HepG2 (cell line): ENCODE measurements around the gene CYSTM1. TPM values are rescaled to one million over a fixed set of nuclear protein-coding genes. Genes with fewer than 3 reads are reported as not detected.
A peak's percentile ranks its signal among the peaks of the same experiment; 100 is the strongest.

Source experiments
- ATAC-seq: fragments of 200-7000 bp; cut with Tn5 transposase; 3 replicates; pipeline ENCODE4 v1.9.1; 2020; ENCODE audit warnings: mild to moderate bottlenecking, moderate library complexity
- BruUV-seq: library from RNA; stranded (reverse); fragments of 400-500 nt; replicated peaks from 2 replicates; lab custom pipeline; 2021; lab: Mats Ljungman, UMichigan
- CTCF ChIA-PET: fragments of 300-600 bp; formaldehyde crosslinking; extraction: SDS; loops from one replicate; lab custom pipeline; 2021; ENCODE audit warnings: low total read pairs, inconsistent platforms, low intra/inter-chr PET ratio; lab: Yijun Ruan, JAX
- POLR2A ChIA-PET: fragments of 350-600 bp; sonication (Branson Sonifier 250); formaldehyde crosslinking; loops from one replicate; lab custom pipeline; 2020; ENCODE audit warnings: antibody characterized with exemption, inconsistent platforms; lab: Yijun Ruan, JAX
- DNase-seq: peaks from one replicate; pipeline ENCODE4 v3.0.0-alpha.2; 2015; ENCODE audit warnings: low spot score
- FAIRE-seq: peaks from 3 replicates; lab custom pipeline; 2011; peaks lifted over from hg19 to GRCh38; lab: Jason Lieb, UNC
- H2AFZ ChIP-seq: one replicate; pipeline ENCODE4 v1.6.1; 2011; ENCODE audit warnings: low read length, inconsistent platforms
- H3K27ac ChIP-seq: fragments of 300-600 bp; 3 replicates; pipeline ENCODE4 v1.8.0; 2011; ENCODE audit warnings: mixed run types, mild to moderate bottlenecking, mixed read lengths, low read length, inconsistent platforms; ENCODE audit not compliant: insufficient read depth; ENCODE audit errors: extremely low read length
- H3K27me3 ChIP-seq, 2 experiments: fragments of 200-600 bp in 1 of 2; 2 replicates in 1 of 2; 3 replicates in 1 of 2; pipeline versions ENCODE4 v1.6.0 to v1.8.0; 2011; ENCODE audit warnings: low read length in 2 of 2, mild to moderate bottlenecking in 2 of 2, moderate library complexity in 2 of 2, inconsistent platforms in 1 of 2; ENCODE audit not compliant: insufficient read depth in 2 of 2, control insufficient read depth in 1 of 2
- H3K36me3 ChIP-seq, 2 experiments: fragments of 200-600 bp in 1 of 2; replicated peaks in 1 of 2; 2 replicates in 1 of 2; 3 replicates in 1 of 2; pipeline versions ENCODE4 v1.5.1 to v1.8.0; 2011; ENCODE audit warnings: low read length in 2 of 2, inconsistent platforms in 1 of 2; ENCODE audit not compliant: insufficient read depth in 2 of 2, control insufficient read depth in 1 of 2
- H3K4me1 ChIP-seq: 2 replicates; pipeline ENCODE4 v1.5.1; 2012; ENCODE audit warnings: low read length, inconsistent platforms; ENCODE audit not compliant: insufficient read depth
- H3K4me2 ChIP-seq: 2 replicates; pipeline ENCODE4 v1.6.0; 2011; ENCODE audit warnings: low read depth, low read length, inconsistent platforms
- H3K4me3 ChIP-seq, 3 experiments: fragments of 200-600 bp in 1 of 3; sonication (generic), shearing (Covaris generic) in 1 of 3; replicated peaks in 1 of 3; 2 replicates each; pipeline ENCODE4 v1.5.1; 2011 to 2016; ENCODE audit warnings: low read length in 3 of 3, inconsistent platforms in 2 of 3, low read depth in 2 of 3, mild to moderate bottlenecking in 2 of 3, control low read depth in 1 of 3, mixed read lengths in 1 of 3; ENCODE audit not compliant: insufficient read depth in 1 of 3
- H3K79me2 ChIP-seq: one replicate; pipeline ENCODE4 v1.6.1; 2011; ENCODE audit warnings: low read length, inconsistent platforms; ENCODE audit not compliant: insufficient read depth
- H3K9ac ChIP-seq: 2 replicates; pipeline ENCODE4 v1.6.0; 2011; ENCODE audit warnings: mild to moderate bottlenecking, low read depth, low read length, inconsistent platforms; ENCODE audit not compliant: insufficient read depth
- H3K9me3 ChIP-seq: 2 replicates; pipeline ENCODE4 v1.5.1; 2012; ENCODE audit warnings: mild to moderate bottlenecking, low read length
- H4K20me1 ChIP-seq: 2 replicates; pipeline ENCODE4 v1.6.0; 2011; ENCODE audit warnings: inconsistent platforms, mild to moderate bottlenecking, low read length, moderate library complexity; ENCODE audit not compliant: insufficient read depth
- ATF7 ChIP-seq, 2 experiments: fragments of 450-650 bp in 1 of 2; sonication (generic) in 1 of 2; formaldehyde crosslinking in 1 of 2; IDR thresholded peaks; 2 replicates each; pipeline versions ENCODE4 v1.4.0 to v1.6.1; 2016 to 2020; ENCODE audit warnings: antibody characterized with exemption in 1 of 2, mild to moderate bottlenecking in 1 of 2, missing genetic modification reagents in 1 of 2
- HIC2 ChIP-seq: sonication (generic); formaldehyde crosslinking; IDR thresholded peaks from 2 replicates; pipeline ENCODE4 v1.9.0; 2022; ENCODE audit warnings: low read depth, missing genetic modification reagents
- IKZF1 ChIP-seq: fragments of 450-650 bp; IDR thresholded peaks from 2 replicates; pipeline ENCODE4 v1.7.1; 2016
- NONO ChIP-seq, 2 experiments: fragments of 450-650 bp in 1 of 2; sonication (generic) in 1 of 2; formaldehyde crosslinking in 1 of 2; IDR thresholded peaks in 1 of 2; conservative IDR thresholded peaks in 1 of 2; 2 replicates each; pipeline versions ENCODE4 v1.6.1 to v1.8.0; 2017 to 2022; ENCODE audit warnings: mild to moderate bottlenecking in 1 of 2, missing genetic modification reagents in 1 of 2, moderate library complexity in 1 of 2
- RARG ChIP-seq: sonication (generic); formaldehyde crosslinking; IDR thresholded peaks from 2 replicates; pipeline ENCODE4 v1.4.0; 2020; ENCODE audit warnings: low read depth, mild to moderate bottlenecking, missing genetic modification reagents
- SKIL ChIP-seq: sonication (generic); formaldehyde crosslinking; IDR thresholded peaks from 2 replicates; pipeline ENCODE4 v1.8.0; 2022; ENCODE audit warnings: missing genetic modification reagents, mild to moderate bottlenecking, moderate library complexity, borderline replicate concordance
- ZNF850 ChIP-seq: sonication (generic); formaldehyde crosslinking; conservative IDR thresholded peaks from 2 replicates; pipeline ENCODE4 v1.9.0; 2021; ENCODE audit warnings: mild to moderate bottlenecking, missing genetic modification reagents
- WGBS: methylation state at CpG from one replicate; pipeline ENCODE4 v1.1.6; 2017; ENCODE audit warnings: low lambda C conversion rate; 5-methylcytosine and 5-hydroxymethylcytosine counted together
- in situ Hi-C: cut with HindIII; loops from 2 replicates; pipeline ENCODE4 v1.10.0; 2017; ENCODE audit warnings: low pct_unique_long_range_greater_than_20kb; ENCODE audit not compliant: extremely low pct_ligation_motif_present
- intact Hi-C: fragments of 100-400 bp; cut with micrococcal nuclease; formaldehyde crosslinking; loops from one replicate; pipeline ENCODE4 v1.10.0; 2022; ENCODE audit not compliant: unreplicated experiment
- polyA plus RNA-seq, 8 experiments: library from polyadenylated mRNA; depleted of rRNA in 3 of 8; stranded (reverse) in 7 of 8; unstranded in 1 of 8; fragments of >200 nt; fragmentation: Illumina TruSeq in 4 of 8; extraction: Trizol in 4 of 8; gene quantifications; 2 replicates each; pipeline versions ENCODE4 v1.2.1 to v1.2.3, GENCODE V29; 2011 to 2016; ENCODE audit warnings: low read depth in 4 of 8, missing spikeins in 1 of 8, mixed read lengths in 1 of 8; ENCODE audit not compliant: insufficient read depth in 1 of 8
- total RNA-seq, 5 experiments: library from RNA; depleted of rRNA; stranded (reverse); fragments of >200 nt; fragmentation: Illumina TruSeq; extraction: Trizol; gene quantifications; 2 replicates each; pipeline ENCODE4 v1.2.3, GENCODE V29; 2016; ENCODE audit warnings: low read depth in 1 of 5

CYSTM1 gene
- total and polyA plus RNA-seq, 2 of the 13 experiments (the other 11 are each of a cell fraction or from before 2014, with no cell fraction given): 40.0 to 73.4 TPM

DNA sequence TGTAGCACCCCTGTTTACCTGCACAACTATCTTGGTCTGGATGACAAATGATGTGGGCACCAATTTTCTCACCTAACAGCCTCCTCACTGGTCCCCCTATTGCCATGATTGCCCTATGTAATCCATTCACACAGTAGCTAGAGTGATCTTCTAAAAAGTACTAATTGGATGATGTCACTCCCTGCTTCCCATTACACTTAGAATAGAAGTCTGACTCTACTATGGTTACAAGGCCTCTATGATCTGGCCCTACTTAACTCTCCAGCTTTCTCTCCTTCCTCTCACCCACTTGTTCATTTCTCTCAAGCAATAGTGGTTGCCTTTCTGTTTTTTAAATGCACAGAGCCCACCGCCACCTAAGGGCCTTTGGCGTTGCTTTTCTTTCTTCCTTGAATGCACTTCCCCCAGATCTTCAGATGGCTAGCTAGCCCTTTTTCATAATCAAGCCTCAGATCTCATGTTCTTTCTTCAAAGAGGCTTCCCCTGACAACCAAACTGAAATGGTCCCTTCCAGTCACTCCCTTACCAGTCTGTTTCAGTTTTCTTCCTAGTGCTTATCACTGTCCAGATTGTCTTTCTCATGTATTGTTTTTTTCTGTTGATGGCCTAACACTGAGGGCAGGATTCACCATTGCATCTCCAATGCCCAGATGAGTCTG is 40.6 kb upstream of the CYSTM1 start:
- peak; percentile 51 for TF ChIP-seq ATF7 (IDR thresholded peaks at IDR 0.05)
- no peak for TF ChIP-seq ATF7 (CRISPR knock-in tag; IDR thresholded peaks at IDR 0.05)
- no peak for TF ChIP-seq RARG
- ATAC-seq (no peak), FAIRE-seq (no peak), DNase-seq (no peak)
- WGBS: 90% methylated on average over 2 of the region's 2 CpGs
- Histone ChIP-seq H3K9ac (no peak overlapping the region), H3K4me2 (no peak overlapping the region), H3K9me3 (no peaks in the 10 kb centered on the region), H3K27me3 (no peaks in the 10 kb centered on the region; a peak in 1 of 5 replicates), H3K36me3 (no peaks in the 10 kb centered on the region), H4K20me1 (peaks cover 5% of the 10 kb centered on the region; the same call in 1 of the 2 replicates), H3K4me1 (no peaks in the 10 kb centered on the region), H2AFZ (no peak overlapping the region), H3K27ac (no peak overlapping the region), H3K4me3 (no peak overlapping the region), H3K79me2 (peaks cover 2% of the 10 kb centered on the region)
- BruUV-seq: no TSS peak
- in situ Hi-C loops (no loop called here), intact Hi-C loops (no loop called here)
- ChIA-PET POLR2A (interaction anchor here (0.6 kb wide), 1 partner anchor 381 kb away, joined by 5 read pairs; no protein-coding TSS in a partner anchor), CTCF (no interaction called here)

DNA sequence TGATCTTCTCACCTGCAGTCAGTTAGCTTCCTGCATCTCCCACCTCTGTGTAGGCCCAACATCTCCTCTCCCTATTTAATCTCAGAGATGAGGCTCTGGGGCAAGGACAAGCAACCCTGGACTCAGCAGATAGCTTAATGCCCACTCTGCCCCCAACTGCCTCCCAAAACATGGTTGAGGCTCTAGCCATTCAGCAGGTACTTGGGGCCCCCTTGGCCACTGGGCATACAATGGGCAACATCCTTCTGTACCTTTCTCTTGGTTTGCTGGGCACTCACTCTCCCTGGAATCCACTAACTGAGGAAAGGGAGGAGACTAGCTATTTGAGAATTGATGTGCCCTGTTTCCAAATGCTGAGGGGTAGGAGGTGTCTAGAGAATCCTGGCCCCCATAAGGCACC is 39.9 kb upstream of the CYSTM1 start:
- Histone ChIP-seq H3K79me2 (peaks cover 2% of the 10 kb centered on the region), H3K9ac (no peak overlapping the region), H3K4me2 (no peak overlapping the region), H3K4me3 (no peak overlapping the region), H3K27me3 (no peaks in the 10 kb centered on the region; a peak in 1 of 5 replicates), H4K20me1 (peaks cover 5% of the 10 kb centered on the region; the same call in 1 of the 2 replicates), H2AFZ (no peak overlapping the region), H3K27ac (no peak overlapping the region), H3K36me3 (no peaks in the 10 kb centered on the region), H3K4me1 (peaks cover under 1% of the 10 kb centered on the region; the same call in 1 of the 2 replicates), H3K9me3 (no peaks in the 10 kb centered on the region)
- DNase-seq (no peak), ATAC-seq (no peak), FAIRE-seq (no peak)
- ChIA-PET POLR2A (no interaction called here), CTCF (no interaction called here)
- no peak for TF ChIP-seq HIC2 (CRISPR knock-in tag)
- no peak for TF ChIP-seq ZNF850 (CRISPR knock-in tag)
- no peak for TF ChIP-seq IKZF1
- TF ChIP-seq SKIL (CRISPR knock-in tag): no peak
- no peak for TF ChIP-seq NONO (IDR thresholded peaks at IDR 0.05)
- no peak for TF ChIP-seq NONO (CRISPR knock-in tag; conservative IDR thresholded peaks at IDR 0.05)
- in situ Hi-C loops: no loop called here
- intact Hi-C loops: no loop called here
- BruUV-seq: no TSS peak
